ENCODE measurements around the gene ELF3.
"Not testable (repeated sequence)": the region's sequence is repeated elsewhere in the genome, so short reads cannot be mapped to it uniquely, and the experiment has no call there.

Gene ELF3

DNA sequence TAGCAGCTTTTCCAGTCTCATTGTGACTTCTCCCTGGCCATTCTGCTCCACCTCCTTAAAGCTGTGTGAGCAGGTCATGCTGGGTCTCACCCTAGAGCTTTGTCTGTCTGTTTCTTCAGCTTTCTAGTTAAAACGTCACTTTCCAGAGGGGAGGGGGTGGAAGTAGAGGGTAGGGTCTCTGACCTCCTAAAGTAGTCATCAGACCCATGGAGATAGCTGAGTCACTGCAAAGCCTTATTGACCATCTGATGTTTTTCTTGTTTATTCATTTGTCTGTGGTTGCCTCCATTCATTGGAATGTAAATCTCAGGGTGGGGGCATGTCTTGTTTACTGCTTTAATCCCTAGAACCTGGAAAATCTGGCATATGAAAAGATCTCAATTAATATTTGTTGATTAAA, 52.7 kb downstream of the ELF3 start:
- TF ChIP-seq, protein P1, sequence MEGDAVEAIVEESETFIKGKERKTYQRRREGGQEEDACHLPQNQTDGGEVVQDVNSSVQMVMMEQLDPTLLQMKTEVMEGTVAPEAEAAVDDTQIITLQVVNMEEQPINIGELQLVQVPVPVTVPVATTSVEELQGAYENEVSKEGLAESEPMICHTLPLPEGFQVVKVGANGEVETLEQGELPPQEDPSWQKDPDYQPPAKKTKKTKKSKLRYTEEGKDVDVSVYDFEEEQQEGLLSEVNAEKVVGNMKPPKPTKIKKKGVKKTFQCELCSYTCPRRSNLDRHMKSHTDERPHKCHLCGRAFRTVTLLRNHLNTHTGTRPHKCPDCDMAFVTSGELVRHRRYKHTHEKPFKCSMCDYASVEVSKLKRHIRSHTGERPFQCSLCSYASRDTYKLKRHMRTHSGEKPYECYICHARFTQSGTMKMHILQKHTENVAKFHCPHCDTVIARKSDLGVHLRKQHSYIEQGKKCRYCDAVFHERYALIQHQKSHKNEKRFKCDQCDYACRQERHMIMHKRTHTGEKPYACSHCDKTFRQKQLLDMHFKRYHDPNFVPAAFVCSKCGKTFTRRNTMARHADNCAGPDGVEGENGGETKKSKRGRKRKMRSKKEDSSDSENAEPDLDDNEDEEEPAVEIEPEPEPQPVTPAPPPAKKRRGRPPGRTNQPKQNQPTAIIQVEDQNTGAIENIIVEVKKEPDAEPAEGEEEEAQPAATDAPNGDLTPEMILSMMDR (IDR thresholded peaks at IDR 0.05; ENCODE audit: low read depth, low read length, missing control alignments) = no peak
- DNase-seq = peak; percentile 9
- Histone ChIP-seq H3K36me3 (replicated peaks) (no peaks in the 10 kb centered on the region), H3K27ac (no peak overlapping the region), H3K27me3 (replicated peaks) (no peaks in the 10 kb centered on the region), H3K4me3 (ENCODE audit: low read depth, low read length) (no peak overlapping the region)
- in situ Hi-C loops (cut with HindIII; ENCODE audit: low pct_ligation_motif_present, low sequenced_read_pairs) = no loop called here

- H3K4me3 ChIP-seq (ENCODE audit: low read depth, low read length); DNase-seq; H3K27ac ChIP-seq; H3K27me3 ChIP-seq (replicated peaks); in situ Hi-C loops (cut with HindIII; ENCODE audit: low pct_ligation_motif_present, low sequenced_read_pairs); H3K36me3 ChIP-seq (replicated peaks): not testable (repeated sequence)
These were observed 54.5 kb downstream of the ELF3 start for GRCh38 chr1:202064889-202065312.

Data from brain microvascular endothelial cell (primary cell).